Epithelial cell of proximal tubule (primary cell): ENCODE results near the gene ERICH3. TPM values are rescaled to one million over a fixed set of nuclear protein-coding genes. Genes with fewer than 3 reads are reported as not detected.

Source experiments
- DNase-seq: peaks from one replicate; pipeline ENCODE4 v3.0.0-alpha.2; 2011; ENCODE audit warnings: low read depth
- H3K4me3 ChIP-seq: 2 replicates; pipeline ENCODE4 v1.5.1; 2011; ENCODE audit warnings: low read depth, mild to moderate bottlenecking, low read length
- total RNA-seq: library from RNA; depleted of rRNA; stranded (reverse); fragments of >200 nt; gene quantifications from 2 replicates; pipeline ENCODE4 v1.2.3, GENCODE V29; 2015
- TF ChIP-seq, protein P1 (sequence below): conservative IDR thresholded peaks from 2 replicates; pipeline ENCODE4 v1.5.1; 2012; ENCODE audit warnings: low read depth, mild to moderate bottlenecking, low read length

Gene ERICH3
- total RNA-seq, 1 donor from 2014 or later = not detected

DNA sequence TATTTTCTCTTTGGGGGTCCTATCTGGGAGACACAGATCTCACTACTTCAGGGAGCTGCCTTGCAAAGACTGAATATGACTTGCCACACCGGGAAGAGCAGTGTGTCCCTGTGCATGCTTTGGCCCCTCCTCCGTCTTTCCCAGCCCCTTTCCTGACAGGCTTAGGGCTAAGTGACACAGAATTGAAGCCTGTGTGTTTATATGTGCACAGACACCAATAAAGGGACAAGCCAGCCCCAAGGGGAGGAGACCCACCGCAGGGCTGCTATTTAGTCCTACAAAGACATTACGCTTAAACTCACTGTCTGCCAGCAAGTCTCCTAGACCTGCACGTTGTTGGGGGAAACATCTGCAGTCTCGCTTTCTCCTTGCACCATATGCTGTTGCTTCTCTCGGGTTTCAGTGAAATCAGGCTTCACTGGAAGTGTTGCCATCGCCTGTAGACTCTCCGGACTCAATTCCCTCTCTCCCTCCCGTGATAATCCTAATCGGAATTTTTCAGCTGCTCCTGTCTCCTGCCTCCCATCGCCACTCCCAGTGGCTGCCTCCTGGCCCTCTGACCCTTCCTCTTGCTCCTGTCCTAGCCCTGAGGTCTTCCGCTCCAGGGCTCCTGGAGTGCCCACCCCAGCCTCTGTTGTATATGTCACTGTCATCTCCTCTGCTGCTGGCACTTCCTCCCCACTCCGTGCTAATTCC lies 102.6 kb downstream of the ERICH3 start:
- no peak for DNase-seq
- TF ChIP-seq, protein P1, sequence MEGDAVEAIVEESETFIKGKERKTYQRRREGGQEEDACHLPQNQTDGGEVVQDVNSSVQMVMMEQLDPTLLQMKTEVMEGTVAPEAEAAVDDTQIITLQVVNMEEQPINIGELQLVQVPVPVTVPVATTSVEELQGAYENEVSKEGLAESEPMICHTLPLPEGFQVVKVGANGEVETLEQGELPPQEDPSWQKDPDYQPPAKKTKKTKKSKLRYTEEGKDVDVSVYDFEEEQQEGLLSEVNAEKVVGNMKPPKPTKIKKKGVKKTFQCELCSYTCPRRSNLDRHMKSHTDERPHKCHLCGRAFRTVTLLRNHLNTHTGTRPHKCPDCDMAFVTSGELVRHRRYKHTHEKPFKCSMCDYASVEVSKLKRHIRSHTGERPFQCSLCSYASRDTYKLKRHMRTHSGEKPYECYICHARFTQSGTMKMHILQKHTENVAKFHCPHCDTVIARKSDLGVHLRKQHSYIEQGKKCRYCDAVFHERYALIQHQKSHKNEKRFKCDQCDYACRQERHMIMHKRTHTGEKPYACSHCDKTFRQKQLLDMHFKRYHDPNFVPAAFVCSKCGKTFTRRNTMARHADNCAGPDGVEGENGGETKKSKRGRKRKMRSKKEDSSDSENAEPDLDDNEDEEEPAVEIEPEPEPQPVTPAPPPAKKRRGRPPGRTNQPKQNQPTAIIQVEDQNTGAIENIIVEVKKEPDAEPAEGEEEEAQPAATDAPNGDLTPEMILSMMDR = no peak
- no peak overlapping the region for H3K4me3 ChIP-seq

DNA sequence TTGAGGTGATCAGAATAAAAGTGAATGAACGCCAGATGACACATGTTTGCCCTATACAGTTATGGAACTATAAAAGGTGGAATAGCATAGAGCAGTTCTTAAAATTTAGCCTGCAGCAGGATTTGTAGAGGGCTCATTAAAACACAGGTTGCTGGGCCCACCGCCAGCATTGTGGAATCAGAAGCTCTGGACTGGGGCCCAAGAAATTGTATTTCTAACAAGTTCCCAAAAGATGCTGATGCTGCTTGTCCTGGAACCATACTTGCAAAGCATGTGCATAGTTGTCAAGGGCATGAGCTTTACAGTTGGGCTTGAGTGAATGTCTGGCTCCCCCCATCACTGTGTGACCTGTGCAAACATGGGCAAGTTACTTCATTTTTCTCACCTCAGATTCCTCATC lies 123.7 kb downstream of the ERICH3 start:
- no peak for DNase-seq
- TF ChIP-seq, protein P1 = no peak
- H3K4me3 ChIP-seq = no peak overlapping the region

DNA sequence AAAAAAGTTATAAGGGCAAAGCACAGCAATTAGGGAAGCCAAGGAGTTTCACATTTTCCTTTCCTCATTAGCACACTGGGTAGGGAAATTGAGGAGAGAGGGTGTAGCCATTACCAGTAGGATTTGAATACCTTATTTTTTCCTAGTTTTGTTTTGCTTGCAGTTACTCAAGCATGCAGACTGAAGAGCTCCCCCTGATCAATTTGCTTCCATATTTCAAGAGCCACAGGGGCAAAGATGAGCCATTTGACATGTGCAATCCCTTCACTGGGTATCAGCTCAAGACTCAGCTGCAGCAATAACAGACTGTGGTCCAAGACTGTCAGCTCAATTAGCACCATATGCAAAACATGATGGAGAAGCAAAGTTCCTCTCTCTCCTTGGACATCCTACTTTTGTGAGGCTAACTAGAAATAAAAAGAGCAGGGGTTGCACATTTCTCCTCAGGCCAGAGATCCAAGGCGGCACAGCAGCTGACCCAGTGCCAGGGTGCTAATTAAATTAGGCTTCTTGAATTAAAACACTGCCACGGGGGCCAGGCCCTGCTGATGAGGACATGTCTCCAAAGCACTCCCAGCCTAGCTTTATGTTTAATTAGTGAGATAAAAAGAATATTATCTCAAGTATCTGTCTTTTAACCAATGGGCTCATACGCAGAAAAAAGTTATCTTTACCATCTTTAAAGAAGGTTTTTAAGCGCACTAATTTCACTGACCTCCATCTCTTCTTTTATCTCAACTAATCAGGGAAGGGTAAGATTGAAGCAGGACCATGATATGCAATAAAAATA lies 124.4 kb downstream of the ERICH3 start:
- no peak for DNase-seq
- TF ChIP-seq, protein P1 = no peak

DNA sequence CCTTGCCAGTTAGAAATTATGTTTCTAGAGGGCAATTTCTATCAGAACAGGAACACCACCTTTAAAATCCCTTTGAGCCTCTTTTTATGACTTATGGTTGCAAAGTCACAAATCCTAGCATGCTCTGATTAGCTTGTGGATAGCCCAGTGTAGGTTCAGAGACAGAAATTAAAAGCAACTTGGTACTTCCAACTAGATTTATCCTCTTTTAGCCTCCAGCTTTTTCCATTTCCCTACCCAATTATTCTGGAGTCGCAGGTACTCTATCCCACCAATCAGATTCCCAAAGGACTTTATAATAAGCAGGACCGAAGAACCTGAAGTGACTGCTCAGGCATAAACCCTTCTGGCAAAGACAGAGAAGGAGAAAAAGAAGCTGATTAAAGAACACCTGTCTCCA lies 127.8 kb downstream of the ERICH3 start:
- TF ChIP-seq, protein P1 = no peak
- H3K4me3 ChIP-seq = no peak overlapping the region
- no peak for DNase-seq

More for the DNA sequence above, 124.4 kb downstream of the ERICH3 start:
- no peak overlapping the region for H3K4me3 ChIP-seq

DNA sequence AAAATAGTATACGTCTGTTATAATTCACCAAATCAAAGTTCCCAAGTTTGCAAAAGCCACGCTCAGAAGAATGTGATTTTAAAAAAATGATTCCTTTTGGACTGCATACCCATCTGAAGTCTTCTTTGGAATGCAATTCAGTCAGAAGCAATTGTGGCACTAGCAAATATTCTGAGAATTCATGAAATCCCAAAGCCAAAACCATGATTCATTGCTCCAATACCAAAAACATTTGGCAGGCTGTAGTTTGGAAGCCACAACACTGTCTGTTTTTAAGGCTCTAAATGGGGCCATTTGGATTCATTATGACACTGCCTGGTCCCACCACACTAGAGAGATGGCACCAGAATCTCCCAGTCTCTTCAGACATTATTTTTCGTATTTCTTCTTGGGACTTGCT lies 139.4 kb downstream of the ERICH3 start:
- TF ChIP-seq, protein P1 = no peak
- no peak for DNase-seq
- H3K4me3 ChIP-seq = no peak overlapping the region

DNA sequence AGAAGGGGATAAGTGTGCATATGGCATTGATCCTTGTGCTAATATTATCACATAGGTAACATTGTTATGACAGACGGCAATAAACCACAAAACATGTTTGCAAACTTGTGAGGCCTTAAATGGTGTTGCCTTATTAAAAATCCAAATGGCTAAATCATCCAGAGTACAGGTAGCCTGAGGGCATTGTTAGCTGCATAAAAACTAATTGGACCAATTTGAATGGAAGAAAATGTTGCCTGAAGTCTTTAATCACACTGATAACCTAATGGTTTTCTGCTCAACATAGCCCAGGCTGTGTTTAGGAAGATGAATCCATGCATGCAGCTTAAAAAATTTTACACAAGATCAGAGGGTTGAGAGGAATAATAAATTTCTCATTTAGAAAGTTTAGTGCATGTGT lies 141.8 kb downstream of the ERICH3 start:
- H3K4me3 ChIP-seq = no peak overlapping the region
- TF ChIP-seq, protein P1 = no peak
- DNase-seq = no peak
